OCI-LY7 (cell line): ENCODE data around the gene ABL2. TPM values are rescaled to one million over a fixed set of nuclear protein-coding genes. Genes with fewer than 3 reads are reported as not detected.

Source experiments
- BruUV-seq: library from RNA; stranded (reverse); fragments of 400-500 nt; replicated peaks from 2 replicates; lab custom pipeline; 2021; lab: Mats Ljungman, UMichigan
- CTCF ChIA-PET: fragments of 300-600 bp; sonication (Branson Sonifier 250); formaldehyde crosslinking; loops from one replicate; lab custom pipeline; 2022; ENCODE audit warnings: antibody characterized with exemption; ENCODE audit not compliant: unreplicated experiment; lab: Charles Lee
- POLR2A ChIA-PET: fragments of 300-600 bp; sonication (Branson Sonifier 250); formaldehyde crosslinking; loops from one replicate; lab custom pipeline; 2022; ENCODE audit warnings: antibody characterized with exemption; lab: Charles Lee
- DNase-seq: peaks from one replicate; pipeline ENCODE4 v3.0.0-alpha.2; 2015; ENCODE audit warnings: low spot score
- H2AFZ ChIP-seq: fragments of 200-600 bp; sonication (generic), shearing (Covaris generic); 2 replicates; pipeline ENCODE4 v1.6.1; 2014; ENCODE audit warnings: mild to moderate bottlenecking, antibody characterized with exemption, low read length, moderate library complexity
- H3K27ac ChIP-seq: fragments of 200-600 bp; sonication (generic); 2 replicates; pipeline ENCODE4 v1.5.1; 2014; ENCODE audit warnings: mixed run types, low read depth, mild to moderate bottlenecking, moderate library complexity, low read length, inconsistent platforms; ENCODE audit not compliant: poor library complexity, severe bottlenecking
- H3K36me3 ChIP-seq: fragments of 200-600 bp; sonication (generic); 2 replicates; pipeline ENCODE4 v1.6.1; 2014; ENCODE audit warnings: mild to moderate bottlenecking, antibody characterized with exemption, low read length, moderate library complexity, mixed read lengths; ENCODE audit not compliant: insufficient read depth
- H3K4me1 ChIP-seq: fragments of 200-600 bp; sonication (generic); 2 replicates; pipeline ENCODE4 v1.5.1; 2014; ENCODE audit warnings: mild to moderate bottlenecking, low read length; ENCODE audit not compliant: insufficient read depth, poor library complexity, severe bottlenecking
- H3K4me2 ChIP-seq: fragments of 200-600 bp; sonication (generic); 2 replicates; pipeline ENCODE4 v1.6.1; 2014; ENCODE audit warnings: mild to moderate bottlenecking, low read length
- H3K4me3 ChIP-seq: fragments of 200-600 bp; sonication (generic); 2 replicates; pipeline ENCODE4 v1.5.1; 2014; ENCODE audit warnings: mild to moderate bottlenecking, low read depth, low read length; ENCODE audit not compliant: poor library complexity, severe bottlenecking
- H3K79me2 ChIP-seq: fragments of 200-600 bp; sonication (generic); 2 replicates; pipeline ENCODE4 v1.6.1; 2016; ENCODE audit warnings: low read depth, mild to moderate bottlenecking, low read length, moderate library complexity, mixed read lengths; ENCODE audit not compliant: insufficient read depth
- H3K9me2 ChIP-seq: fragments of 200-600 bp; sonication (generic); 2 replicates; pipeline ENCODE4 v1.6.1; 2016; ENCODE audit warnings: mild to moderate bottlenecking, low read length, mixed read lengths; ENCODE audit not compliant: insufficient read depth
- H3K9me3 ChIP-seq: fragments of 200-600 bp; sonication (generic); 2 replicates; pipeline ENCODE4 v1.6.1; 2014; ENCODE audit warnings: mild to moderate bottlenecking, mixed run types, low read length, mixed read lengths
- H4K20me1 ChIP-seq: fragments of 200-600 bp; sonication (generic); 2 replicates; pipeline ENCODE4 v1.6.1; 2014; ENCODE audit warnings: mild to moderate bottlenecking, antibody characterized with exemption, low read length, moderate library complexity, mixed read lengths; ENCODE audit not compliant: insufficient read depth
- CTCF ChIP-seq: fragments of 200-600 bp; sonication (generic); conservative IDR thresholded peaks from 2 replicates; pipeline ENCODE4 v1.5.1; 2014; ENCODE audit warnings: mild to moderate bottlenecking, antibody characterized with exemption, low read length, moderate library complexity, mixed read lengths
- EZH2phosphoT487 ChIP-seq: fragments of 200-600 bp; sonication (generic); IDR thresholded peaks from 2 replicates; pipeline ENCODE4 v1.6.1; 2018; ENCODE audit warnings: low read depth, borderline replicate concordance, mild to moderate bottlenecking, mixed run types, antibody characterized with exemption, low read length, moderate library complexity, mixed read lengths
- intact Hi-C: fragments of 100-400 bp; cut with micrococcal nuclease; formaldehyde crosslinking; loops from one replicate; pipeline ENCODE4 v1.10.0; 2022; ENCODE audit not compliant: unreplicated experiment
- total RNA-seq, 2 experiments: library from RNA; depleted of rRNA in 1 of 2; stranded (reverse); fragments of >200 nt in 1 of 2; shearing (Covaris generic) in 1 of 2; gene quantifications; 2 replicates each; pipeline ENCODE4 v1.2.3, GENCODE V29; 2014 to 2022

Gene ABL2
- total RNA-seq, 2 experiments from 2014 or later, result 7.3 to 14.9 TPM

GRCh38 chr1:179095377-179095776, 134.1 kb downstream of the ABL2 start:
- Histone ChIP-seq H4K20me1 (no peaks in the 10 kb centered on the region), H3K9me2 (no peaks in the 10 kb centered on the region), H3K4me1 (no peaks in the 10 kb centered on the region), H3K4me2 (no peak overlapping the region), H3K36me3 (peaks cover 81% of the 10 kb centered on the region), H3K27ac (no peak overlapping the region), H3K9me3 (no peaks in the 10 kb centered on the region), H3K79me2 (no peaks in the 10 kb centered on the region), H2AFZ (no peak overlapping the region), H3K4me3 (no peak overlapping the region)
- TF ChIP-seq CTCF, result no peak
- TF ChIP-seq EZH2phosphoT487, result no peak
- DNase-seq, result no peak
- ChIA-PET POLR2A (interaction anchor here (0.5 kb wide), 1 partner anchor 65 kb away, joined by 3 read pairs; no protein-coding TSS in a partner anchor), CTCF (no interaction called here)
- intact Hi-C loops, result no loop called here
- TSS peak; percentile 97 for BruUV-seq

- no TSS peak for BruUV-seq
- ChIA-PET POLR2A (interaction anchor here (0.5 kb wide), 1 partner anchor 66 kb away, joined by 3 read pairs; no protein-coding TSS in a partner anchor), CTCF (no interaction called here)
- no peak for DNase-seq
- Histone ChIP-seq H3K4me1 (no peaks in the 10 kb centered on the region), H3K4me3 (no peak overlapping the region), H3K4me2 (no peak overlapping the region), H4K20me1 (no peaks in the 10 kb centered on the region), H2AFZ (no peak overlapping the region), H3K9me3 (no peaks in the 10 kb centered on the region), H3K27ac (no peak overlapping the region), H3K36me3 (peaks cover 86% of the 10 kb centered on the region), H3K79me2 (no peaks in the 10 kb centered on the region), H3K9me2 (no peaks in the 10 kb centered on the region)
- TF ChIP-seq CTCF, result no peak
- no peak for TF ChIP-seq EZH2phosphoT487
- intact Hi-C loops, result no loop called here
These were observed 134.7 kb downstream of the ABL2 start for GRCh38 chr1:179094818-179095217.

GRCh38 chr1:179092896-179093461, 136.5 kb downstream of the ABL2 start:
- Histone ChIP-seq H2AFZ (no peak overlapping the region), H3K36me3 (peaks cover 96% of the 10 kb centered on the region), H3K9me2 (no peaks in the 10 kb centered on the region), H3K4me2 (no peak overlapping the region), H3K79me2 (no peaks in the 10 kb centered on the region), H3K9me3 (no peaks in the 10 kb centered on the region), H3K4me3 (no peak overlapping the region), H4K20me1 (no peaks in the 10 kb centered on the region), H3K27ac (no peak overlapping the region), H3K4me1 (peaks cover 16% of the 10 kb centered on the region)
- no peak for TF ChIP-seq CTCF
- no peak for TF ChIP-seq EZH2phosphoT487
- no TSS peak for BruUV-seq
- intact Hi-C loops, result no loop called here
- DNase-seq, result no peak
- ChIA-PET POLR2A (interaction anchor here (0.6 to 0.7 kb wide), 3 partner anchors 118 to 358 kb away, joined by 3 to 4 read pairs (median 3); no protein-coding TSS in a partner anchor), CTCF (no interaction called here)
